Activated CD4-positive, alpha-beta T cell treated with anti-CD3 and anti-CD28 coated beads, Interleukin-2, Interleukin-4, amounts not matched to agents 100 ng/mL and 50 ng/mL, durations not matched to agents 16 hours and 8 hours (primary cell): Measurements from ENCODE around the gene CDK13.
"Not testable (repeated sequence)": the region's sequence is repeated elsewhere in the genome, so short reads cannot be mapped to it uniquely, and the experiment has no call there.

Experiments
- DNase-seq: peaks from one replicate; pipeline ENCODE4 v3.0.0-alpha.2; 2020; ENCODE audit warnings: low spot score

Gene CDK13

DNA sequence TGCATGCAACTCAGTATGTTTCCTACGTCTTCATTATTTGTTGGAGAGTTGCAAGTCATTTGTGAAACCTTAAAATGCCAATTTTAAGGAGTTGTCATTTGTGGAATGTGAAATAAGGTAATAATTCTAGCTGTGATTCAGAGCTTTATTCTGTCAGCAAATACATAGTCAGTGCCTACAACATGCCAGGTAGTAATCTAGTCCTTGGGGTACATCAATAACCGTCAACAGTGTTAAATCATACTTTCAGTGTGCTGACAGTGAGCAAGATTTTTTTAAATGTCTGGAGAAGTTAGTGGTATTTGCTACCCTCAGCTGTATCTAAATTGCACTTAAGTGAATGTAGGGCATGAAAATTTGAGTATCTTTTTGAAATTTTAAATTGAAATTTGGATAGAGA lies 147.7 kb downstream of the CDK13 start:
- DNase-seq: no peak

DNA sequence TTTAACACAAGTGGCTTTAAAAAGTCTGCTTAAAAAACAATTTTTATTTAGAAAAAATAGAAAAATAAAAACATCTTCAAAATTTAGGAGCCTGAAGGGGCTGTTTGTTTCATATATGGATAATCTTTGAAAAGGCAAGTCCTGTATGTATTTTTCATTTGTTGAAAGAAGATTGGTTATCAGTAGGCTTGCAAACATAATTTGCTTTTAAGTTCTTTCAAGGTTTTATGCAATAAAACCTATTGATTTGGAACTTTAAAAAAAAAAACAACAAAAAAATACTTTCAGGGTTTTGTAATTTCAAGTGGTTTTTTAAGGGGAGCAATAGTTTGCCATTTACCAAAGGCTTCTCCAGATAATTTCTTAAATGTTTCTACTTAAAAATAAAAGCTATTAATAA lies 148.8 kb downstream of the CDK13 start:
- DNase-seq: no peak

DNA sequence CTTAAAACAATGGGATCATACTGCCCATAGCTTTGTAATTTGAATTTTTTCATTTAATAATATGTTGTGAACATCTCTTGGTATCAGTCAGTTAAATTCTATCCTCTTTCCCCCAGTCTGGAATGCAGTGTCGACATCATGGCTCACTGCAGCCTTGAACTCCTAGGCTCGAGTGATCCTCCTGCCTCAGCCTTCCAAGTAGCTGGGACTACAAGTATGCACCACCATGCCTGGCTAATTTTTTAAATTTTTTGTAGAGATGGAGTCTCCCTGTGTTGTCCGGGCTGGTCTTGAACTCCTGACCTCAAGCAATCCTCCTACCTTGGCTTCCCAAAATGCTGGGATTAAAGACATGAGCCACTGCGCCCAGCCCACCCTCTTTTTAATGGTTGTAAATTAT lies 149.8 kb downstream of the CDK13 start:
- no peak for DNase-seq

DNA sequence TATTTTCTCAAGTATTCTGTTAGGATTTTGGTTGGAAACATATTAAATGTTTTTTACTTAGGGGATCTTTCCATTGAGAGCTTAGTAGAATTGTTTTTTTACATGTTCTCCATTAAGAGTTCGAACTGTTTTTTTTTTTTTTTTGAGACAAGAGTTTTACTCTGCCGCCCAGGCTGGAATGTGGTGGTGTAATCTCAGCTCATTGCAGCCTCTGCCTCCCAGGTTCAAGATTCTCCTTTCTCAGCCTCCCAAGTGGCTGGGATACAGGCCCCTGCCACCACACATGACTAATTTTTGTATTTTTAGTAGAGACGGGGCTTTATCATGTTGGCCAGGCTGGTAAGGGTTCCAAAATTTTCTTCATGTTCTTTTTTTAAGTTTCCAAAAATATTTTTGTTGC lies 151.1 kb downstream of the CDK13 start:
- no peak for DNase-seq

DNA sequence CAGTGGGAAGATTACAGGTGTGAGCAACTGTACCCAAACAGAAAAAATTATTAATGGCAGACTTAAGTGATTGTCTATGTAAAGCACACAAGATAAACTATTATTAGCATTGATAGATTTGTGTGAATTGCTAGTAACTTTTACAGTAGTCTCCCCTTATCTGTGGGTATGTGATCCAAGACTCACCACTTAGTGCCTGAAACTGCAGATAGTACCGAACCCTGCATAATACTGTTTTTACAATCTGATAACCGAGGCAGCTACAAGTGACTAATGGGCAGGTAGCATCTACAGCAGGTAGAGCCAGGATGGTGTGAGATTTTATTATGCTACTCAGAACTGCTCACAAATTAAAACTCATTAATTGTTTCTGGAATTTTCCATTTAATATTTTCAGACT lies 152.8 kb downstream of the CDK13 start:
- no peak for DNase-seq

DNA sequence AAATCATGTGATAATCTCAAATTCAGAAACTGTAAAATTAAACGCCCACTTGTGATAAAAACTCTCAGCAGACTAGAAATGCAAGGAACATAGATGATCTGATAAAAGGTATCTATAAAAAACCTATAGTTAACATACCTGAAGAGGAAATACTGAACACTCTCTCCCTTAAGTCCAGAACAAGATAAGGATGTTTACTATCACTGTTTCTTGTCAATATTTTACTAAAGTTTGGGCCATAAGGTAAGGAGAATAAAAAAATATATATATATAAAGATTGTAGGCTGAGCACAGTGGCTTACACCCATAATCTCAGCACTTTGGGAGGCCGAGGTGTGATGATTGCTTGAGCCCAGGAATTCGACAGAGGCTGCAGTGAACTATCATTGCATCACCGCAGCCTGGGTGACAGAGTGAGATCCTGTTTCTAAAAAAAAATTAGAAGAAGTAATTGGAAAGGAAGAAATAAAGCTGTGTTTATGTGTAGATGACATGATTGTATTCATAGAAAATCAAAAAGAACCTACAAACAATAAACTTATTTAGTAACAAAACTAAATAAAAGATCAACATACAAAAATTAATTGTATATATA lies 155.9 kb downstream of the CDK13 start:
- DNase-seq: no peak

DNA sequence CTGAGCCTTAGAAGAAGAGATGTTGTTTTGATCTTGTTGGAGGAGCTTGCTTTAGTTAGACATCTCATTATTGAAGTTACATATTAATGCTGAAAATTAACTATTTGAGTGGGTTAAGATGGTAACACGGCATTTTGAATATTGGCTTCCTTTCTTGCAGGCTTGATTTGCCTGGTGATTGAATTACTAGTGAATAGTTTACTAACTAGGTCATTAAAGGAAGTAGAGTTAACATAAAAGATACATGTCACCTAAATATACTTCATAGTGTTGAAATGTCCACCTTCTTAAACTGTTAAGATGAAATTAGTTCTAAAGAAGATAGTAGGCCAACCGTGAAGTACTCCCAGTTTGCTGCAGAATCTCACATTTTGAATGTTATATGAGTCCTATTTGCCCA lies 165.9 kb downstream of the CDK13 start:
- DNase-seq: no peak

DNA sequence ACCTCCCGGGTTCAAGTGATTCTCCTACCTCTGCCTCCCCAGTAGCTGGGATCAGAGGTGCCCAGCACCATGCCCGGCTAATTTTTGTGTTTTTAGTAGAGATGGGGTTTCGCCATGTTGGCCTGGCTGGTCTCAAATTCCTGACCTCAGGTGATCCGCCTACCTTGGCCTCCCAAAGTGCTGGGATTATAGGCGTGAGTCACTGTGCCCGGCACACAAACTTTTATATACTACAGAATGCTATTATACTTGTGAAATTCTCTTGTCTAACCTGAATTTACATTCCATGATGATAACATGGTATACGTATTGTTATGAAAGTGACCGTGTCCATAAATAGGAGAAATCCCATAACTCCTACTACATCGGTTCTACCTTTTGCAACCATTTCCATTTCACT lies 167.1 kb downstream of the CDK13 start:
- not testable (repeated sequence) for DNase-seq

DNA sequence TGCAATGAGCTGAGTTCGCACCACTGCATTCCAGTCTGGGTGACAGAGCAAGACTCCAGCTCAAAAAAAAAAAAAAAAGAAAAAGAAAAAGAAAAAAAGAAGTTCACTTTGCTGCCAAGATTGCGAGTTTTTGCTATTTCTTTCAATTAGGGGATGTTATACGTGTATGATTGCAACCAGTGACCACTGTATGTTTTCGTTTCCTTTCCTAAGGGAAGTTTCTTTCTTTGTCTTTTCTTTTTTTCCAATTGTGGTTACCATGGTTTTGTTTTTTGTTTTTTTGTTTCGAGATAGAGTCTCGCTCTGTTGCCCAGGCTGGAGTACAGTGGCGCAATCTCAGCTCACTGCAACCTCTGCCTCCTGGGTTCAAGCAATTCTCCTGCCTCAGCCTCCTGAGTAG lies 168.1 kb downstream of the CDK13 start:
- not testable (repeated sequence) for DNase-seq

DNA sequence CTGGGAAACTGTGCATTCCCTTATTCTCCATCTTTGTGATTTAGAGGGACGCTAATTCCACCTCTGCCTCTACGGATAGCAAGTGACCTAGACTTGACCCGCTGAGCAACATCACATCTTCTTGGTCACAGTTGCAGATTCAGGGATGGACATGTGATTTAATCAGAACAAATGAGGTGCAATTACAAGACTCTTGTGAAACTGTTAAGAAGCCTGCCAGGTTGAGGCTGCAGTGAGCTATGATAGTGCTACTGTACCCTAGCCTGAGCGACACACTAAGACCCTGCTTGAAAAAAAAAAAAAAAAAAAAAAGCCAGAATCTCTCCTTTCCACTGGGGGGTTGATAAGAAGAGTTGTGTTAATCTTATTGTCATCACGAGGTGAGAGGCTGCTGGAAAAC lies 170.0 kb downstream of the CDK13 start:
- DNase-seq: no peak

DNA sequence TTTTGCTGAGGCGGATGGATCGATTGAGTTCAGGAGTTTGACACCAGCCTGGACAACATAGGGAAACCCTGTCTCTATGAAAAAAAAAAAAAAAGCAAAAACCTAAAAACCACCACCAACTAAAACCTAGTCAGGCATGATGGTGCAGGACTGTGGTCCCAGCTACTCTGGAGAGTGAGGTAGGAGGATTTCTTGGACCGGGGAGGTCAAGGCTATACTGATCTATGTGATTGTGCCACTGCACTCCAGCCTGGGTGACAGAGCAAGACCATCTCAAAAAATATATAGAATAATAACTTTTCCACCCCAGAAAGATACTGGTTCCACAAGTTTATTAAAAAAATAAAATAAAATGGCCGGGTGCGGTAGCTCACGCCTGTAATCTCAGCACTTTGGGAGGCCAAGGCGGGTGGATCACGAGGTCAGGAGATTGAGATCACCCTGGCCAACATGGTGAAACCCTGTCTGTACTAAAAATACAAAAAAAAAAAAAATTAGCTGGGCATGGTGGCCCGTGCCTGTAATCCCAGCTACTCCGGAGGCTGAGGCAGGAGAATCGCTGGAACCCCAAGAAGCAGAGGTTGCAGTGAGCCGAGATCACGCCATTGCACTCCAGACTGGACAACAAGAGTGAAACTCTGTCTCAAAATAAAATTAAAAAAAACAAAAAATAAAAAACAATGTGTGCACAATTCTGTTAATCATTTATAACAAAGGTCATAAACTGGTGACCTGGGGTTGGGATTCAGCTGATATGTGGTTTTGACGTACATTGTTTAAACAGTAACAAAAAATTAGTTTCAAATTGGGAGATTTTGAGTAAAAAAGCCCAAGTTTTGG lies 172.3 kb downstream of the CDK13 start:
- DNase-seq: not testable (repeated sequence)

DNA sequence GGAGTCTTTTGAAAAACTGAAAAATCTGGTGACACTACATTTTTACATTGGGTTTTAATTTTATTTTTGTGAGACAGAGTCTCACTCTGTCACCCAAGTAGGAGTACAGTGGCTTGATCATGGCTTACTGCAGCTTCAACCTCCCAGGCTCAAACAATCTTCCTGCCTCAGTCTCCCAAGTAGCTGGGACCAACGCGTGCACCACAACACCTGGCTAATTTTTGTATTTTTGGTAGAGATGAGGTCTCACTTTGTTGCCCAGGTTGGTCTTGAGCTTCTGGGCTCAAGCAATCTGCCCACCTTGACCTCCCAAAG lies 172.8 kb downstream of the CDK13 start:
- no peak for DNase-seq

DNA sequence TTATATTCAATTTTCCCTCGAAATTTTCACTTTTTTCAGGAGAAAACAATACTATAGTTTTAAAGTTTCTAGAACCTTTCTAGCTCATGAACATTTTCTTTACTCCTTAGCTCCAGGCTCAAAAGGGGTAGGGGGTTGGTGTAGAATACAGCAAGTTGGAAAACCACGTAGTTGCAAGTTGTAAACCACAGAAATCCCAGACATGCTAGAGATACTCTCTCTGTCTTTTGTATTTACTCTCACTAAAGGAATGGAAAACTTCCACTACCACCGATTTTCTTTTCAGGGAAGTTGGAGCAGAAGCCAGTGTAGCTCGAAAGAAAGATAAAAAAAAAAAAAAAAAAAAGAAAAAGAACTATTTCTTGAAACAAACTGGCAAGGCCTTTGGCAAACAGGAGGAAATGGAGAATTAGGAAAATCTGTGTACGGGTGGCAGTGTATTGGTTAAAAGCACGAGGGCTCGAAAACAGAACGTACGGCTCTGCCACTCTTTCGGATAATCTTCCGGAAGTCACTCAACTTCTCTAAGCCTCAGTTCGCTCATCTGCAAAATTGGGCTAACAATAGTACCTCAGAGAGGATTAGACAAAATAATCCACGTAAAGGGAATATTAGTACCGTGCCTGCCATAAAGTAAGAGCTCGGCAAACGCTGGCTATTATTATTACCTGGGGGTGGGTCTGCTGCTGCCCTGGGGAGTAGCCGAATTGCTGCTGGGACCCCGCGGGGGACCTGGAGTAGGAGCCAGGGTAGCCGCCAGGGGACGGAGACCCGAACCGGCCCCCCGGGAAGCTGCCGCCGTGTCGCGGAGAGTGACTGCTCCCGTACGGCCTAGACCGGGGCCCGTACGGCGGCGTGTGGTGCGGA lies 183.7 kb downstream of the CDK13 start:
- peak; percentile 11 for DNase-seq

DNA sequence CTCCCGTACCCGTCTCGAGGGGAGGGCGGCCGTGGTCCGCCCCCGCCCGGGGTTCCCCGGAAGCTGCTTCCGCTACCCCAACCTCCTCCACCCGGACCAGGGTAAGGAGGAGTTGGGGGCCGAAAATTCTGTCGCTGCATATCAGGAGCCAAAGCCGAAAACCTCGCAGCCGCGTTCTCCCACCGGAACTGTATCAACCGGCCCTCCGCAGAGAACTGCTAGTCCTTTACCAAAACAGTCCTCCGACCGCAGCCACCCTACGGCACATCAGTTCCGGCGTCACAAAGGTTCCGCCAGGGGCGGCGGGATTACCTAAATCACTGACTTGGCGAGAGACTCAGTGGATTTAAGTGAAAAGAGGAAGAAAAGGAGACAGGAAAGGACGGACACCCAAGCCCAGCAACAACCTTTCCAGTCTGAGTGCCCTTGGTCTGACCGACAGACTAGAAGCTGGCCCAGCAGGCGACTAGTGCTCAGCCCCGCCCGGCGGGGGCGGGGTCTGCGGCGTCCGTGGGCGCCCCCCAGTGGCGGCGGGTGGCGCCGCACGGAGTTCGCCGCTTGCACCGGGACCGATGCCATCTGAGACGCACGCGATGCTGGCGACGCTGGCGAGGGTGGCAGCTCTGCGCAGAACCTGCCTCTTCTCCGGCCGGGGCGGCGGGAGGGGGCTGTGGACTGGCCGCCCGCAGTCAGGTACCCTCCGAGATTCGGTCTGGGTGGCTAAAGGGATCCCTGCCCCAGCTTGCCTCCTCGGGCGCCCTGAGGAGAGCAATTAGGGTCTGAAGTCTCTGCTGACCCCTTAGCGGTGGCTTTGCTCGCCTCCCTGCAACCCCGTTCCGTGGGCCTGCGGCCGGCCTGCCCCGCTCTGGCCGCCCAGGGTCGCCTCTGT lies 184.6 kb downstream of the CDK13 start, which contains the start of the genes MPLKIP and SUGCT:
Gene MPLKIP, minus strand, starts transcription at position 195 of the 889 bp plus-strand sequence. Its CDS starts 55 bp downstream, at position 140.
Gene SUGCT, plus strand, starts transcription at position 578 of the 889 bp plus-strand sequence.
- DNase-seq: peak; percentile 80

DNA sequence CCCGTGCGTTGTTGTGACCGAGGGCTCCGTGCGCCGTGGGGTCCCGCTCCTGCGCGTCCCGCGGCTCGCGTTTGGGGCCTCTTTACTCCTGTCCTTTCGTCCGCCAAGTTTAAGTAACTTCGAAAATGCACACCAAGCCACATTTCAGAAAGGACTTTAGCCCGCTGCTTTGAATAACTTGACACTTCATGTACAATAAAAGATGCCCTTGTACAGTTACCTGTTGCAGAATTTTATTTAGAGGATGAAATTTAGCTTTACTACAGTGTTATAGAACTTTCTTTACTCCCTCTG lies 185.2 kb downstream of the CDK13 start:
- no peak for DNase-seq

DNA sequence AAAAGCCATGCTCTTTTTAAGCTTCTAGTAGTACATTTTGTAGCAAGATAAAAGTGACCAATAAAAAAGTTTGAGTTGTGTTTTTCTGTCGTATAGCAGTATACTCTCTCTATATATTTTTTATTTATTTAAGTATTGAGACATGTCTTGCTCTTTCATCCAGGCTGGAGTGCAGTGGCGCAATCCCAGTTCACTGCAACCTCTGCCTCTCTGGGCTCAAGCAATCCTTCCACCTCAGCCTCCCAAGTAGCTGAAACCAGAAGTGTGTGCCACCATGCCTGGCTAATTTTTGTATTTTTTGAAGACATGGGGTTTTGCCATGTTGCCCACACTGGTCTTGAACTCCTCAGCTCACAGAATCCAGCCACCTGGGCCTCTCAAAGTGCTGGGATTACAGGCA lies 187.5 kb downstream of the CDK13 start:
- no peak for DNase-seq

DNA sequence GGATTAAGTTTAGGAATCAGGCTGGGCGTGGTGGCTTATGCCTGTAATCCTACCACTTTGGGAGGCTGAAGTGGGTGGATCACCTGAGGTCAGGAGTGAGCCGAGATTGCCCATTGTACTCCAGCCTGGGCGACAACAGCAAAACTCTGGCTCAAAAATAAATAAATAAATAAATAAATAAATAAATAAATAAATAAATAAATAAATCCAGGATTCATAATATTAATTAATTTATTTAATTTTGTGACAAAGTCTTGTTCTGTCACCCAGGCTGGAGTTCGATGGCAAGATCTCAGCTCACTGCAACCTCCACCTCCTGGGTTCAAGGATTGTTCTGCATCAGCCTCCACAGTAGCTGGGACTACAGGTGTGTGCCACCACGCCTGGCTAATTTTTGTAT lies 188.9 kb downstream of the CDK13 start:
- no peak for DNase-seq

DNA sequence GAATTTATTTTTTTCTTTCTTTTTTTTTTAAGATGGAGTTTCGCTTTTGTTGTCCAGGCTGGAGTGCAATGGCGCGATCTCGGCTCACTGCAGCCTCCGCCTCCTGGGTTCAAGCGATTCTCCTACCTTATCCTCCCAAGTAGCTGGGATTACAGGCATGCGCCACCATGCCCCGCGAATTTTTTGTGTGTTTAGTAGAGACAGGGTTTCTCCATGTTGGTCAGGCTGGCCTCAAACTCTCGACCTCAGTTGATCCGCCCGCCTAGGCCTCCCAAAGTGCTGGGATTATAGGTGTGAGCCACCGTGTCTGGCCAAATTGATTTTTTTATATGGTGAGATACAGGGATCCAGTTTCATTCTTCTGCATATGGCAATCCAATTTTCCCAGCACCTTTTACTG lies 189.8 kb downstream of the CDK13 start:
- not testable (repeated sequence) for DNase-seq

DNA sequence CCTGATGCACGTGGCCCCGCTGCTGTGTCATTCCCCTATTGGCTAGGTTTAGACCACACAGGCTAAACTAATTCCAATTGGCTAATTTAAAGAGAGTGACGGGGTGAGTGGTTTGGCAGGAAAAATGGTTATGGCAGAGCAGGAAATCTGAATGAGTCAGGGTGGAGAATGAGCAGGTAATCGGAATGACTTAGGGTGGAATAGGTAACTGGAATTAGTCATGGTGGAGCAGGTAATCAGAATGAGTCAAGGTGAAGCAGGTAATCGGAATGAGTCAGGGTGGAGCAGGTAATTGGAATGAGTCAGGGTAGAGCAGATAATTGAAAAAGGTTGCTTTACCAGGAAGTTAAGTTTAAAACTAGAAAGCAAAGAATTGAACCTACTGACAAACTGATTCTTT lies 191.9 kb downstream of the CDK13 start:
- DNase-seq: not testable (repeated sequence)

DNA sequence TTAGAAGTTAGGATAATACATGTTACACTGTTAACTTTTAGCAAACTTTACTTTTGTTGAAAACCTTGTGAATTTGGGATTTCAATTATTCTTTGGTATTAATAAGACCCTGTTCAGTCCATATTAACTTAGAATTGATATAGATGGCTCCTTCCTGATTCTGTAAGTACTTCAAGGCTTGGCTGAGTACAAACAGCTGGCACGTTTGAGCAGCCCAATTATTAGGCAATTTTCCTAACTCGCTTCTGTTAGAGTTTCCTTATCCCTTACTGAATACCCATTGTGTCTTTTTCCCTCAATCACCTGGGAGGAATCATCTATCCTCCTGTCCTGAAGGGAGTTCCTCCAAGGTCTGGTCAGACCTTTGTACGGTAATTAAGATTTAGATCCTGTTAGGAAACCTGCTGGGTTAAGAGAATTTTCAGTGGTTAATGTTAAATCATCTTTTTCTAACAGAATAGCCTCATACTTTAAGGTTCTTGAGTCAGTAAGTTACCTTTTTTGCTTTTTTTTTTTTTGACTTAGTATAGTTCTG lies 195.6 kb downstream of the CDK13 start:
- DNase-seq: not testable (repeated sequence)

DNA sequence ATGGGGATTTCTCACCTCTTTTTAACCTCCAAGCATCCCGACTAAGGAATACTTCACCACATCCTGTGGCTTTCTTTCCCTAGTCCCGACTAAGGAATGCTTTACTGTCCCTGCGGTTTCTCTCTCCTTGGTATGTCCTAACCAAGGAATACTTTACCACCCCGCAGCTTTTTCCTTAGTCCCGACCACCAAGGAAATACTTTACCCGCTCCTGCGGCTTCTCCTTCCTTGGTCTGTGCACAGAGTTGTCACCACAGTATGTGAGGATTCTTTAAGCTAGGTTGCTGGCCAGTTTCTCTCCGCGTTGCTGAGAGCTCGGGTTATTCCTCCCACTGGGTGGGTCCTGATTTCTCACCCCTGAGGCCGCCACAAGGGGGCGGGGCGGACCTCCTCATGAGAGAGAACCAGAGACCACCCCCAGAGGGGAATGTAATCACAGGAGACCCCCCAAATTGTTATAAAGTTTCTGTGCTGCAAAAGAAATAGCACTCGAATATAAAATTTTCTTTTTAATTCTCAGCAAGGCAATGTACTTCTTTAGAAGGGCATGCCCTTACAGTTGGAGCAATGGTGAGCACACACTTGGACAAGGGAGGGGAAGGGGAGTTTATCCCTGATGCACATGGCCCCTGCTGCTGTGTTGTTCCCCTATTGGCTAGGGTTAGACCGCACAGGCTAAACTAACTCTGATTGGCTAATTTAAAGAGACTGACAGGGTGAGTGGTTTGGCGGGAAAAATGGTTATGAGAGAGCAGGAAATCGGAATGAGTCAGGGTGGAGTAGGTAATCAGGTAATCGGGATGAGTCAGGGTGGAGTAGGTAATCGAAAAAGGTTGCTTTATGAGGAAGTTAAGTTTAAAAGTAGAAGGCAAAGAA lies 197.6 kb downstream of the CDK13 start:
- no peak for DNase-seq
